Testis (tissue), 3 donors: ENCODE results near the gene LEP. TPM values are rescaled to one million over a fixed set of nuclear protein-coding genes. Genes with fewer than 3 reads are reported as not detected.
"Not testable (repeated sequence)": the region's sequence is repeated elsewhere in the genome, so short reads cannot be mapped to it uniquely, and the experiment has no call there.

Source experiments
- DNase-seq: peaks from one replicate; pipeline ENCODE4 v3.0.0-alpha.2; 2019
- H3K27ac ChIP-seq, 2 donors: fragments of 200-600 bp; sonication (generic); one replicate each; pipeline ENCODE4 v1.5.1; 2019
- H3K27me3 ChIP-seq: fragments of 200-600 bp; sonication (generic); one replicate; pipeline ENCODE4 v1.5.1; 2019
- H3K36me3 ChIP-seq: fragments of 200-600 bp; sonication (generic); one replicate; pipeline ENCODE4 v1.5.1; 2017; ENCODE audit warnings: low read depth; ENCODE audit errors: missing control alignments
- H3K4me1 ChIP-seq: fragments of 200-600 bp; sonication (generic); one replicate; pipeline ENCODE4 v1.5.1; 2019
- H3K4me3 ChIP-seq, 2 donors: fragments of 200-600 bp; sonication (generic); one replicate each; pipeline ENCODE4 v1.5.1; 2017 to 2019
- H3K9me3 ChIP-seq: fragments of 200-600 bp; sonication (generic); one replicate; pipeline ENCODE4 v1.5.1; 2017
- POLR2A ChIP-seq: fragments of 450-650 bp; IDR thresholded peaks from one replicate; pipeline ENCODE4 v1.6.1; 2017; ENCODE audit warnings: antibody characterized with exemption, mild to moderate bottlenecking, moderate library complexity
- WGBS, 2 donors: methylation state at CpG; one replicate each; pipeline ENCODE4 v1.1.5; 2018; 5-methylcytosine and 5-hydroxymethylcytosine counted together
- intact Hi-C: fragments of 100-400 bp; cut with DNase I; formaldehyde crosslinking; loops from one replicate; pipeline ENCODE4 v1.15.1; 2023; ENCODE audit warnings: low total_unique reads
- polyA plus RNA-seq: library from polyadenylated mRNA; stranded (reverse); fragments of 350-450 nt; fragmentation: Illumina TruSeq; extraction: RNeasy Lipid Tissue Mini Kit (QIAGEN cat#74804); gene quantifications from one replicate; pipeline ENCODE4 v1.2.3, GENCODE V29; 2014; ENCODE audit warnings: low read depth, low replicate concordance; ENCODE audit not compliant: insufficient read depth
- total RNA-seq, 2 donors: library from RNA; depleted of rRNA; stranded (reverse); fragments of >200 nt; gene quantifications; one replicate each; pipeline ENCODE4 v1.2.3, GENCODE V29; 2016
- TF ChIP-seq, protein P1 (sequence below), 3 experiments: fragments of 450-650 bp in 2 of 3; fragments of 200-600 bp in 1 of 3; sonication (generic) in 1 of 3; IDR thresholded peaks; one replicate each; pipeline ENCODE4 v1.5.1; 2016 to 2019; ENCODE audit warnings: antibody characterized with exemption in 3 of 3, mild to moderate bottlenecking in 2 of 3, moderate library complexity in 1 of 3

Gene LEP
- total and polyA plus RNA-seq, 3 donors from 2014 or later, result 0.31 to 0.55 (median 0.46) TPM

DNA sequence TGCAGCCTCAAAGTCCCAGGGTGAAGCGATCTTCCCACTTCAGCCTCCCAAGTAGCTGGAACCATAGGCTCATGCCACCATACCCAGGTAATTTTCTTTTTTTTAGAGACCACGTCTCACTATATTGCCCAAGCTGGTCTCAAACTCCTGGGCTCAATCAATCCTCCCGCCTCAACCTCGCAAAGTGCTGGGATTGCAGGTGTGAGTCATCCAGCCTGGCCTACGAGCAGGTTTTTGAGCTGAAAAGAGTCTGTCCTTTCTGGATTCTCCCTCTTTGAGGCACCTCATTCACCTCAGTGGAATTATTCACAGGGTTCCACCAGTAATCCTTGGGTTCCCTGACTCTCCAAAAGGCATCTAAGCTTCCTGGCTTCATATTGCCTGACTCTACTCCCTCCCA lies 7.6 kb upstream of the LEP start:
- Histone ChIP-seq H3K27ac (no peak overlapping the region), H3K4me3 (no peak overlapping the region), H3K4me1 (no peaks in the 10 kb centered on the region), H3K9me3 (no peaks in the 10 kb centered on the region), H3K36me3 (no peaks in the 10 kb centered on the region), H3K27me3 (no peaks in the 10 kb centered on the region)
- 89 to 90% methylated on average over 5 of the region's 5 CpGs for WGBS, 2 donors
- intact Hi-C loops, result no loop called here
- TF ChIP-seq, protein P1, sequence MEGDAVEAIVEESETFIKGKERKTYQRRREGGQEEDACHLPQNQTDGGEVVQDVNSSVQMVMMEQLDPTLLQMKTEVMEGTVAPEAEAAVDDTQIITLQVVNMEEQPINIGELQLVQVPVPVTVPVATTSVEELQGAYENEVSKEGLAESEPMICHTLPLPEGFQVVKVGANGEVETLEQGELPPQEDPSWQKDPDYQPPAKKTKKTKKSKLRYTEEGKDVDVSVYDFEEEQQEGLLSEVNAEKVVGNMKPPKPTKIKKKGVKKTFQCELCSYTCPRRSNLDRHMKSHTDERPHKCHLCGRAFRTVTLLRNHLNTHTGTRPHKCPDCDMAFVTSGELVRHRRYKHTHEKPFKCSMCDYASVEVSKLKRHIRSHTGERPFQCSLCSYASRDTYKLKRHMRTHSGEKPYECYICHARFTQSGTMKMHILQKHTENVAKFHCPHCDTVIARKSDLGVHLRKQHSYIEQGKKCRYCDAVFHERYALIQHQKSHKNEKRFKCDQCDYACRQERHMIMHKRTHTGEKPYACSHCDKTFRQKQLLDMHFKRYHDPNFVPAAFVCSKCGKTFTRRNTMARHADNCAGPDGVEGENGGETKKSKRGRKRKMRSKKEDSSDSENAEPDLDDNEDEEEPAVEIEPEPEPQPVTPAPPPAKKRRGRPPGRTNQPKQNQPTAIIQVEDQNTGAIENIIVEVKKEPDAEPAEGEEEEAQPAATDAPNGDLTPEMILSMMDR (IDR thresholded peaks at IDR 0.05), result no peak
- no peak for TF ChIP-seq POLR2A
- DNase-seq, result no peak

DNA sequence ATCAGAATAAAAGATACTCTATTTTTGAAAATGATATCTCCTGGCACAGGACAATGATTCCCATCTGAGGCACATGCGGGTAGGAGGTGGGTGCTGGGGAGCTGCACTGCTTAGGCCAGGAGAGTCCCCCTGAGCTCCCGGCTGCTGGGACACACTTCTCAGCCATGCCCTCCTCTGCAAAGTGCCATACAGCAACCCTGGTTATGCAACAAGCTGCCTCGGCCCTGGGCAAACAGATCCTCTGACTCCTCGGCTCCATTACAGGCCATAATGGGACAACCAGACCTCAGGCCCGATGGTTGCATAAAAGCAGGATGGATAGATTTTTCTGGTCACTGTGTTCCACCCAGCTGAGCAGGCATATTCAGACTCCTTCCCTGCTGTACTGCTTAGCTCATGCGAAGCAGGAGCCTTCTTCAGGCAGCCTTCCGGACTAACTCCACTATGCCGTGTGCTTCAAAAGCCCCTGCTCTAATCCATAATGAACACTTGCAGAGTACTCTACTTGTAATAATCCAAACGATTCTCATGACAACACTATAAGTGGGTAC lies 6.5 kb upstream of the LEP start:
- Histone ChIP-seq H3K27me3 (no peaks in the 10 kb centered on the region), H3K36me3 (no peaks in the 10 kb centered on the region), H3K4me3 (no peak overlapping the region), H3K27ac (no peak overlapping the region), H3K4me1 (no peaks in the 10 kb centered on the region), H3K9me3 (no peaks in the 10 kb centered on the region)
- 88 to 93% methylated on average over 9 of the region's 9 CpGs for WGBS, 2 donors
- intact Hi-C loops, result no loop called here
- no peak for DNase-seq
- TF ChIP-seq, protein P1 (IDR thresholded peaks at IDR 0.05), result no peak
- TF ChIP-seq POLR2A, result no peak

DNA sequence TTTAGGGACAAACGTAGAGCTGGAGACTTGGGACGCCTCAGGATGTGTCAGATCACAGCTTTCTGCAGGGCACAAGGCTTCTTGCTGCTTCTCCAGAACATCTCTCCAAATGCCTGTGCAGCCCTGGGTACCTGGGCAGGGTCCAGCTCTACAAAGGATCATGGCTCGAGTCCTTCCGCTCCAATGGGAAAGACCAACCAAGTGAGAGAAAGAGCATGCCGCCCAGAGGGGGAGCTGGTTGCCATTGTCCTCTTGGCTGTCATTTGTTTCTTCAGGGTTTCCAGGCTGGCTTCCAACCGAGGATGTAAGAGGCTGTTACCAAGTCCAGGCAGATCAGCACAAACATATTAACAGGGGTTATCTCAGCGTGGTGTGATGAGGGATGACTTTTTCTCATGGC lies 5.6 kb upstream of the LEP start:
- Histone ChIP-seq H3K27me3 (no peaks in the 10 kb centered on the region), H3K36me3 (no peaks in the 10 kb centered on the region), H3K27ac (no peak overlapping the region), H3K4me3 (no peak overlapping the region), H3K4me1 (no peaks in the 10 kb centered on the region), H3K9me3 (no peaks in the 10 kb centered on the region)
- intact Hi-C loops, result no loop called here
- TF ChIP-seq, protein P1 (IDR thresholded peaks at IDR 0.05), result no peak
- no peak for TF ChIP-seq POLR2A
- no peak for DNase-seq
- WGBS, 2 donors, result 67 to 68% methylated on average over 7 of the region's 7 CpGs

DNA sequence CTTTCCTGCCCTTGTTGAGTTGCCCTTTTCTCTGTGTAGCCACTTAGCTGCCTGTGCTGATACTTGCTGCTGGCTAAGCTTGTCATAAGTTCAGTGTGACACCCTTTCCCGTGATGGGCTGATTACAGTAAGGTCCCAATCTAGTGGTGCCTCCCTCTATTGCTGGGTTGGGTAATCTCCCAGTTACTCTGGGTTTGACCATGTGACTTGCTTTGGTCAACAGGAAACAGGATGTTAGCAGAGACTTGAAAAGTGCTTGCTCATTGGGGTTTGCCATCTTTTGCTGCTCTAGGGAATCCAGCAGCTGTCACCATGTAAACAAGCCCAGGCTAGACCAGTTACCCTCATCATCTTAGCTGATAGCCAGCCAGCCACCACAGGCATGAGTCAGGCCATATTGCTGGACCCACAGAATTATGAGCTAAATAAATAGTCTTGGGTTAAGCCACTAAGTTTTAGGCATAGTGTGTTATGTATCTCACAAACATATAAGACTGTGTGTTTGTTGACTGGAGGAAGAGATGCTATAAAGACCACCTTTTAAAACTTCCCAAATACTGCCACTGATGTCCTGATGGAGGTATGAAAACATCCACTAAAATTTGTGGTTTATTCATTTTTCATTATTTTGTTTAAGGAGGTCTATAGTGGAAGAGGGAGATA lies 4.0 kb upstream of the LEP start:
- no peak overlapping the region for H3K27ac ChIP-seq
- no peaks in the 10 kb centered on the region for H3K4me1 ChIP-seq
- no peak overlapping the region for H3K4me3 ChIP-seq
- no peaks in the 10 kb centered on the region for H3K27me3 ChIP-seq
- no peaks in the 10 kb centered on the region for H3K9me3 ChIP-seq
- no peaks in the 10 kb centered on the region for H3K36me3 ChIP-seq
- DNase-seq, result no peak
- intact Hi-C loops, result no loop called here
- TF ChIP-seq, protein P1 (IDR thresholded peaks at IDR 0.05), result no peak
- no peak for TF ChIP-seq POLR2A
- 73 to 75% methylated on average over 1 of the region's 1 CpG for WGBS, 2 donors

DNA sequence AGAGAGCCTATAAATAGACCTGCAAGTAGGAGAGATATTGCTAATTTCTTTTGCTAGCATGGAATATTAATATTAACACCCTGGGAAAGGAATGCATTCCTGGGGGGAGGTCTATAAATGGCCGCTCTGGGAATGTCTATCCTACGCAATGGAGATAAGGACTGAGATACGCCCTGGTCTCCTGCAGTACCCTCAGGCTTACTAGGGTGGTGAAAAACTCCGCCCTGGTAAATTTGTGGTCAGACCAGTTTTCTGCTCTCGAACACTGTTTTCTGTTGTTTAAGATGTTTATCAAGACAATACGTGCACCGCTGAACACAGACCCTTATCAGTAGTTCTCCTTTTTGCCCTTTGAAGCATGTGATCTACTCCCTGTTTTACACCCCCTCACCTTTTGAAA lies 1.9 kb upstream of the LEP start:
- H3K27ac ChIP-seq, DNase-seq, H3K9me3 ChIP-seq, intact Hi-C loops, H3K4me1 ChIP-seq, H3K27me3 ChIP-seq, H3K4me3 ChIP-seq, H3K36me3 ChIP-seq: not testable (repeated sequence)
- WGBS, 2 donors, result 79 to 81% methylated on average over 7 of the region's 7 CpGs
